Esophagus squamous epithelium (tissue), 4 donors: ENCODE data around the gene PREP.

Source experiments
- POLR2A ChIP-seq, 4 donors: fragments of 450-650 bp; IDR thresholded peaks; one replicate each; pipeline ENCODE4 v1.6.1; 2017; ENCODE audit warnings: antibody characterized with exemption in 4 of 4, mild to moderate bottlenecking in 4 of 4, moderate library complexity in 3 of 4
- TF ChIP-seq, protein P1 (sequence below), 6 experiments: fragments of 450-650 bp in 4 of 6; fragments of 200-600 bp in 2 of 6; sonication (generic) in 2 of 6; IDR thresholded peaks; one replicate each; pipeline ENCODE4 v1.5.1; 2016 to 2019; ENCODE audit warnings: antibody characterized with exemption in 6 of 6, mild to moderate bottlenecking in 4 of 6, moderate library complexity in 4 of 6

DNA sequence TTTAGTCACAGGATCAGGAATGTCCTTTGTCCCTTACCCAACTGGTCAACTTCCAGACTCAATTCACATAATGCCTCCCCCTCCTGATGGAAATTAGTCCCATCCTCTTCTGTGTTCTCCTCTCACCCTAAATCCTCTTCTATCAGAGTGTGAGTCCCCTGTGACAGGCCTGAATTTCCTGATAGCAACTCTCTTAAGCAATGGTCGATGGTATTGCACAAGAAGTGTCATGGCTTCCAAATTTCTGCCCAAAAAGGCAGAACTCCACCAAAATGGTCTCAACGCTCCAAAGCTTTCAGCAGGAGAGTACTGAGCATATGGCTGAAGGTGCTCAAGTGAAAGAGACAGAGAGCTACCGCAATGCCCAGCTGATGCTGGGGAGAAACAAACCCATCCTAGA is 2.4 kb downstream of the PREP start:
- TF ChIP-seq POLR2A (IDR thresholded peaks at IDR 0.05): no peak
- TF ChIP-seq, protein P1, sequence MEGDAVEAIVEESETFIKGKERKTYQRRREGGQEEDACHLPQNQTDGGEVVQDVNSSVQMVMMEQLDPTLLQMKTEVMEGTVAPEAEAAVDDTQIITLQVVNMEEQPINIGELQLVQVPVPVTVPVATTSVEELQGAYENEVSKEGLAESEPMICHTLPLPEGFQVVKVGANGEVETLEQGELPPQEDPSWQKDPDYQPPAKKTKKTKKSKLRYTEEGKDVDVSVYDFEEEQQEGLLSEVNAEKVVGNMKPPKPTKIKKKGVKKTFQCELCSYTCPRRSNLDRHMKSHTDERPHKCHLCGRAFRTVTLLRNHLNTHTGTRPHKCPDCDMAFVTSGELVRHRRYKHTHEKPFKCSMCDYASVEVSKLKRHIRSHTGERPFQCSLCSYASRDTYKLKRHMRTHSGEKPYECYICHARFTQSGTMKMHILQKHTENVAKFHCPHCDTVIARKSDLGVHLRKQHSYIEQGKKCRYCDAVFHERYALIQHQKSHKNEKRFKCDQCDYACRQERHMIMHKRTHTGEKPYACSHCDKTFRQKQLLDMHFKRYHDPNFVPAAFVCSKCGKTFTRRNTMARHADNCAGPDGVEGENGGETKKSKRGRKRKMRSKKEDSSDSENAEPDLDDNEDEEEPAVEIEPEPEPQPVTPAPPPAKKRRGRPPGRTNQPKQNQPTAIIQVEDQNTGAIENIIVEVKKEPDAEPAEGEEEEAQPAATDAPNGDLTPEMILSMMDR (IDR thresholded peaks at IDR 0.05): no peak
